ENCODE results near the gene IFNA5.

Gene IFNA5

GRCh38 chr9:21305213-21305612, at the start of gene IFNA5:
Gene IFNA5 (minus strand): TSS chr9:21305313. CDS start chr9:21305256, 57 bp downstream.
- DNase-seq: no peak

- no peak for DNase-seq
Measured at GRCh38 chr9:21350787-21351186, 45.7 kb upstream of the IFNA5 start, which contains the start of gene IFNA6. Gene IFNA6 (minus strand): TSS chr9:21350887. CDS start chr9:21350887, 0 bp downstream.

GRCh38 chr9:21348430-21348970, 43.4 kb upstream of the IFNA5 start:
- DNase-seq: no peak

- DNase-seq: no peak
Measured at GRCh38 chr9:21340735-21341134, 35.6 kb upstream of the IFNA5 start.

GRCh38 chr9:21336457-21336856, 31.3 kb upstream of the IFNA5 start:
- no peak for DNase-seq

- DNase-seq: peak; percentile 76 to 86 (median 85)
Measured at GRCh38 chr9:21334701-21335632, 29.9 kb upstream of the IFNA5 start, which contains the start of gene KLHL9. Gene KLHL9 (minus strand): TSS chr9:21335404. CDS start chr9:21334859, 545 bp downstream.

- DNase-seq: no peak
Measured at GRCh38 chr9:21333226-21333625, 28.1 kb upstream of the IFNA5 start.

- DNase-seq: no peak
Measured at GRCh38 chr9:21331676-21332402, 26.7 kb upstream of the IFNA5 start.

GRCh38 chr9:21326526-21327139, 21.5 kb upstream of the IFNA5 start:
- peak in 3 of 6 experiments; percentile 41 to 64 (median 59) for DNase-seq

- no peak for DNase-seq
Measured at GRCh38 chr9:21324047-21324446, 18.9 kb upstream of the IFNA5 start.

GRCh38 chr9:21322911-21323461, 17.9 kb upstream of the IFNA5 start:
- DNase-seq: no peak

- no peak for DNase-seq
Measured at GRCh38 chr9:21320465-21320864, 15.4 kb upstream of the IFNA5 start.

- DNase-seq: peak in 2 of 6 experiments; percentile 36 to 42
Measured at GRCh38 chr9:21317956-21318923, 13.1 kb upstream of the IFNA5 start.

- DNase-seq: no peak
Measured at GRCh38 chr9:21316860-21317259, 11.7 kb upstream of the IFNA5 start.

GRCh38 chr9:21316032-21316842, 11.1 kb upstream of the IFNA5 start:
- DNase-seq: no peak

- no peak for DNase-seq
Measured at GRCh38 chr9:21314152-21314551, 9.0 kb upstream of the IFNA5 start.

- no peak for DNase-seq
Measured at GRCh38 chr9:21311889-21312288, 6.8 kb upstream of the IFNA5 start.

- DNase-seq: no peak
Measured at GRCh38 chr9:21295992-21296391, 9.1 kb downstream of the IFNA5 start.

- no peak for DNase-seq
Measured at GRCh38 chr9:21294904-21295538, 10.1 kb downstream of the IFNA5 start.

- DNase-seq: no peak
Measured at GRCh38 chr9:21294364-21294774, 10.7 kb downstream of the IFNA5 start.
